ENCODE data around the gene KCTD17.

The KCTD17 gene

GRCh38 chr22:37051391-37052385, at the start of gene KCTD17:
KCTD17 (plus strand) TSS chr22:37051742; CDS start chr22:37051761, 19 bp downstream.
- DNase-seq = peak; percentile 72

- no peak for DNase-seq
Measured at GRCh38 chr22:37001826-37002225, 49.7 kb upstream of the KCTD17 start.

GRCh38 chr22:37002633-37003032, 48.9 kb upstream of the KCTD17 start:
- DNase-seq = no peak

- DNase-seq = no peak
Measured at GRCh38 chr22:37007651-37008050, 43.9 kb upstream of the KCTD17 start.

- no peak for DNase-seq
Measured at GRCh38 chr22:37008365-37008764, 43.2 kb upstream of the KCTD17 start.

- no peak for DNase-seq
Measured at GRCh38 chr22:37009490-37009889, 42.1 kb upstream of the KCTD17 start.

GRCh38 chr22:37010174-37010573, 41.4 kb upstream of the KCTD17 start:
- DNase-seq = no peak

- DNase-seq = no peak
Measured at GRCh38 chr22:37010976-37011375, 40.6 kb upstream of the KCTD17 start.

GRCh38 chr22:37011472-37011871, 40.1 kb upstream of the KCTD17 start:
- no peak for DNase-seq

GRCh38 chr22:37012262-37012904, 39.2 kb upstream of the KCTD17 start:
- no peak for DNase-seq

- no peak for DNase-seq
Measured at GRCh38 chr22:37012956-37013355, 38.6 kb upstream of the KCTD17 start.

- no peak for DNase-seq
Measured at GRCh38 chr22:37014415-37014806, 37.1 kb upstream of the KCTD17 start.

GRCh38 chr22:37014835-37015586, 36.5 kb upstream of the KCTD17 start:
- no peak for DNase-seq

- no peak for DNase-seq
Measured at GRCh38 chr22:37015587-37015878, 36.0 kb upstream of the KCTD17 start.

- no peak for DNase-seq
Measured at GRCh38 chr22:37016134-37016910, 35.2 kb upstream of the KCTD17 start.

- DNase-seq = no peak
Measured at GRCh38 chr22:37017356-37017755, 34.2 kb upstream of the KCTD17 start.

- no peak for DNase-seq
Measured at GRCh38 chr22:37018086-37018814, 33.3 kb upstream of the KCTD17 start.

GRCh38 chr22:37018815-37019308, 32.7 kb upstream of the KCTD17 start:
- peak; percentile 10 for DNase-seq

GRCh38 chr22:37019309-37020191, 32.0 kb upstream of the KCTD17 start, which contains the start of the genes MPST and TST:
MPST (plus strand) TSS chr22:37019742; CDS start chr22:37019837, 95 bp downstream.
TST (minus strand) TSS chr22:37019447; CDS start chr22:37018732, 715 bp downstream.
- peak; percentile 49 for DNase-seq

- peak; percentile 7 for DNase-seq
Measured at GRCh38 chr22:37020192-37020479, 31.4 kb upstream of the KCTD17 start.

GRCh38 chr22:37021041-37021440, 30.5 kb upstream of the KCTD17 start:
- no peak for DNase-seq

Data from NCI-H2171 (cell line).